GM21723 (cell line): ENCODE results near the gene REM2.
A peak's percentile ranks its signal among the peaks of the same experiment; 100 is the strongest.
"Not testable (repeated sequence)": the region's sequence is repeated elsewhere in the genome, so short reads cannot be mapped to it uniquely, and the experiment has no call there.

Experiments used
- ATAC-seq: cut with Tn5 transposase; IDR thresholded peaks from one replicate; pipeline ENCODE4 v1.9.1; 2021; ENCODE audit warnings: mild to moderate bottlenecking, moderate library complexity; ENCODE audit not compliant: unreplicated experiment

The REM2 gene

DNA sequence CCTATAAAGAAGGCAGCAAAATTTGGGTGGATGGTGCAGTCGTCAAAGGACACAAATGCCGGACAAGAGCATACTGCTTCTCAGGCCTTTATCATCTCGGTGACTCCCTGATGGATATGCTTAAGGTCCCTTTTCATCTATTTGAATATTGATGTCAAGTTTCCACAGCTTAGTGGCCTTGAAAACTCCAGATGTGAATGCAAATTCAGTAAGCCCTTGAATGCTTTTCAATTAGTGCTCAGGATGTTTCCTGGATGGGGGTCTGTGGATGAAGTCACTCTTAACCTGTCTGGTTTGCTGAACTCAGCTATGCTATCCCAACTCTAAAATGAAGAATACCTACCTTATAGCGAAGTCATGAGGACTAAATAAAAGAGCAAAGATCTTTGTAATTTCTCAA lies 10.7 kb downstream of the REM2 start:
- ATAC-seq: no peak

DNA sequence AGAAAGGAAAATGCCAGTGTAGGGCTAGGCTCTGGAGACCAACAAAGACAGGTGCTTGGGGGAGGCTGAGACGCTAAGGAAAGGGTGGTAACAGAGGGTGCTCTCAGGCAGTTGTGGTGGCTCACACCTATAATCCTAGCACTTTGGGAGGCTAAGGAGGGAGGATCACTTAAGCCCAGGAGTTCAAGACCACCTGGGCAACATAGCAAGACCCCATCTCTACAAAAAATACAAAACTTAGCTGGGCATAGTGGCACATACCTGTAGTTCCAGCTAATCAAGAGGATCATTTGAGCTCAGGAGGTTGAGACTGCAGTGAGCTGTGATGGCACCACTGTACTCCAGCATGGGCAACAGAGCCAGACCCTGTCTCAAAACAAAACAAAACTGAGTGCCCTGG lies 12.4 kb downstream of the REM2 start:
- no peak for ATAC-seq

DNA sequence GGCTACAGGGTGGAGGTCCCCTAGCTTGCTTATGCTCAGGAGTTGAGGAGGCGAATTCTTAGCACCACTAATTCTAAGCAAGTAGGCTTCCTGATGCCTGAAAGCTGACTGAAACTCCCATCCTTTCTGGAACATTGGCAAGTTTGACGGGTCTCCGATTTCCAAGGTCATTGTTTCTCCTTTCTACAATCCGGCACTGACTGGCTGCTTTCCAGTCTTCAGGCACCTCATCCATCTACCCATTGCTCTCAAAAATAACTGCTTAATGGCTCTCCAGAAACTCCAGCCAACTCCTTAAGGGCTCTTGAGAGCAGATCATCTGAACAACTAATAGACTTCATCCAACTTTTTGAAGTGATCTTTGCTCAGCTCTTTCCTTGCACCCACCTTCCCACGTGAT lies 13.3 kb downstream of the REM2 start:
- no peak for ATAC-seq

DNA sequence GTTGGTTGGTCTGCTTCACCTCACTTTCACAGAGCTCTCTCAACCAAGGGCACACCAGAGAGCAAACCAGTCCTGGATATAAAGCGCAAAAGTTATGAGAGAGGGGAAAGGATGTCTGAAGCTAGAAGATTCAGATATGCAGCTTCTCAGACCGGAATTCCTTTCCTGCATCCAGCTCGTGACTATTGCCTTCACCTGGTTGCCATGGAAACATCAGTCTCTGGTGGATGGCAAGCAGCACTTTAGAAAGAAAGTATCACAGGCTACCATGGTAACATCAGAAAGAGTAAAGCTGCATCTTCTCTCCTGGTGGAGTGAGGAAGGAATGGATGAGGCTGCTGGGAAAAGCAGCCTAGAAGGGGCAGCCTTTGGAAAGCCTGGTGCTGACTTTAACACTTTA lies 13.7 kb downstream of the REM2 start:
- ATAC-seq: no peak

DNA sequence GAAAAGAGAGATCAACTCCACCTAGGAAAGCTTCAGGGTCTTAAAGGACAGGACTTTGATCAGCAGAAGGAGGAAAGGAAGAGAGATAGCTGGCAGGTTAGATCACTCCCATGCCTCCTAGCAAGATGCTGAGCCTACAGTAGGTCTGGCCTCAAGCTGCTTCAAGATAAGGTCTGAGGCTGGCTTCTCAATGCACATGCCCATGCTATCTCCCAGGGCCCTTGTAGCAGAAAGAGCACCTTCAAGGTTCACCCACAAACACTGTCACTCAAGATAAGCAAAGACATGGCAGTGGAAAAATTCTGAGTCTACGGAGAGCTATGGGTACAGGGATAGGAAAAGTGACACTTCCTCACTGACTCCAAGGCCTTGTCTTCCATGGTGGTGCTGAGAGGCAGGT lies 14.3 kb downstream of the REM2 start:
- no peak for ATAC-seq

DNA sequence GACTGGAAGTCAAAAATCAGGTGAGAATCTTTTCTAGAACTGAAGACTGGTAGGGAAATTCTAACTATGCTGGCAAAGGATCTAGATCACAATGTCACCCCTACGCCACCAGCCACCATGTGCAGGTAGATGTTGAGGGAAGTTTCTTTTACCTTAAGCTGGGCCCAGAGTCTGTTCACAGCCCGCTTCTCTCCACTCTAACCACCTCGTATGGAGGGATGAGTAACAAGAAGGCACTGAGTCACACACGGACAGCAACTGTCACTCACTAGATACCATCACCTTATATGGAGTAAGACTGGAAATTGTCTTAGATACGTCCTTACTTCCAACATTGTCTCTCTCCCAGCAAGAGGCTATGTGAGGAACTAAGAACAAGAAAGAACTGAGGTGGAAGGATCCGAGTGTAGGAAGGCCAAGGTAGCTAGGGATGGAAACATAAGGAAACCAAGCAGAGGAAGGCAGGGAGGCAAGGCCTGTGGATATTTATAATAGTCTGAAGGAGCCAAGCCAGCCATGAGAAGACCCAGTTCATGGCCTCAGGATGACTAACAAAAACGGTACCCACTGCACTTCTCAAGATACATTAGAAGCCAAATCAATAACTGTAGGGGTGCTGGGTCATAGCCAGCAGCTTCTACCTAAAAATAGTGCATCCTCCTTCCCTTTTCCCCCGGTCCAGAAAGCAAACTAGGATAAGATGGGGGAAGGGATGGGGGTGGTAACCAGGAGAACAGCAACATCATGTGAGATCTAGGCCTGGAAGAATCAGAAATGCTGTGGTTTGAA lies 15.5 kb downstream of the REM2 start:
- ATAC-seq: no peak

DNA sequence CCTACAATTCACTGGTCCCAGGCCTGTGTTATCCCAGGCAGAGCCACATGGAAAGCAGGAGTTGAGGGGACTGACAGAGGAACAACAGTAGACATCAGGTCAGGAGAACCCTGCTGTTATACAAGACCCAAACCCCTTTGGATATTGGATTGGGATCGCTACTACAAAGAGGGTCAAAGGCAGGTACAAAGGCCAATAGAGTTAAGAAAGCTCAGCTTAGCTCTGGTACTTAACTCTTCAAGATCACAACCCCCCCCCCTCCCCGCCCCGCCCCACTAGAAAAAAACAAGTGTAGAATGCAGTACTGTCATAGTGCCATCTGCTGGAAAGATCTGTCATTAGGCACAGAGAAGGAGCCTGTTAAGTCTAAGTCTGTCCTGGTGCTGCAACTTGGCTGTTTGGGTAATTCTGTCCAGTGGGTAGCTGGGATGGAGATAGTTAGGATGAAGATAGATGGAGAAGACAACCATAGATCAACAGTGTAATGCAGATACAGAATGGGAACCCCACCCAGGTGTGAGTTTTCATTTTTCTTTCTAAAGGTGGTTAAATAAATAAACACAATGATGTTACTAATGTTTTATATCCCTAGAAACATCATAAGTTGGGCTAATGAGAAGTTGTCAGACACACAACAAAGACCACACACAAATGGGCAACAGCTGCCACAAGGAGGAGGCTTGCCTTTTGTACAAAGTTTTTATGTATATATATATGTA lies 17.2 kb downstream of the REM2 start:
- ATAC-seq: no peak

DNA sequence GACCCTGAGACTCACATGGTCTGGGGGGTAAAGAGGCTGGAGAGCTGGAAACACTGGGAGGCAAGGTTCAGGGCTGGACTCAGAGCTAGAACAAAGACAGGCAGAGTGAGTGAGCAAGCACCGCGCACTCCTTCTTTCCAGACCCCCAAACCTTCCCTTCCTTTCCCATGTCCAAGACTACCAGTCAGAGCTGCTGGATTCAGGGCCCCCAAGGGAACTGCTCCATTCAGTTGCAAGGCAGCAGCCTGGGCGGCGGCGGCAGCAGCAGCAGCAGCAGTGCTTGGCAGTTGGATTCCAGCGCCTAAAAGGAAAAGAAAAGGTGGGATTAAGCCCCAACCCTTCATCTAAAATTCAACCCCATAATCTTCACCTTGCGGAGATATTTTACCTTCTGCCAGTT lies 18.8 kb downstream of the REM2 start:
- no peak for ATAC-seq

DNA sequence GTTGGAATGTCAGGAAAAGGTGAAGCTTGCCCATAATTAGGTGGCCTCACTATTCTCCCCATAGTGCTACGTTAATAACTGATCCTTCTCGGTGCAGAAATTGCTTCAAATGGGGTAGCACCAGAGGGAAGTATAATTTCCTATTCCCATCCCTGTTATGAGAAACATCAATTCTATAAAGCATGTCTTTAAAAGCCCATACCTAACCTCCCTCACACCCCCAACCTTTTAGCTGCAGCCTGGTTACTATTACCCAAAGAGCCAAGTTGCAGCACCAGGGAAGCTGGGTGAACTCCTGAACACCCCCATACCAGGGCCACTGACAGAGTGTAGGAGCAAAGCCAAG lies 20.7 kb downstream of the REM2 start:
- no peak for ATAC-seq

DNA sequence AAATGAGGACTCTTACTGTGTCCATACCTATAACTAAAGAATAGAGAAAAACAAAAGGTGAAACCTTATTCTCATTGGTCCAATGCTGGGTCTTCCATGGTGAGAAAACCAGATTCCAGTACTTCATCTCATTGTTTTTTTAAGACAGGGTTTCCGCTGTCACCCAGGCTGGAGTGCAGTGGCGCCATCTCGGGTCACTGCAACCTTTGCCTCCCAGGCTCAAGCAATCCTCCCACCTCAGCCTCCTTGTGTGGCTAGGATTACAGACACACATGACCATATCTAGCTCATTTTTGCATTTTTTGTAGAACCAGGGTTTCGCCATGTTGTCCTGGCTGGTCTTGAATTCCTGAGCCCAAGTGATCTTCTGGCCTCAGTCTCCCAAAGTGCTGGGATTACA lies 22.6 kb downstream of the REM2 start:
- no peak for ATAC-seq

DNA sequence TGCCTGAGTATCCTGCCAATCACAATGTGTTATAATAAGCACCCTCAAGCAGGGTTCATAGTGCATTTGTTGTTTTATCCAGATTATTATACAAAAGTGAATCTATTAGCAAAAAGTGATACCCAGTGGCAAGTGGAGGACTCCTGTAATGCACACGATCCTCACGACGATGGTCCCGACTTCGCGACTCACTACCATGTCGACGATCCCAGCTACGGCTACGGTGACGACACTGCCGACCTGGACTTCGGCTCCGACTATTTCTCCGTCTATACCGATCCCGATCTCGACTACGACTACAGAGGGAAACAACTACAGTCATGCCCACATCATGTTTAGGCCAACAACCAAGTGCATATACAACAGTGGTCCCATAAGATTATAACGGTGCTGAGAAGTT lies 23.1 kb downstream of the REM2 start:
- ATAC-seq: no peak

DNA sequence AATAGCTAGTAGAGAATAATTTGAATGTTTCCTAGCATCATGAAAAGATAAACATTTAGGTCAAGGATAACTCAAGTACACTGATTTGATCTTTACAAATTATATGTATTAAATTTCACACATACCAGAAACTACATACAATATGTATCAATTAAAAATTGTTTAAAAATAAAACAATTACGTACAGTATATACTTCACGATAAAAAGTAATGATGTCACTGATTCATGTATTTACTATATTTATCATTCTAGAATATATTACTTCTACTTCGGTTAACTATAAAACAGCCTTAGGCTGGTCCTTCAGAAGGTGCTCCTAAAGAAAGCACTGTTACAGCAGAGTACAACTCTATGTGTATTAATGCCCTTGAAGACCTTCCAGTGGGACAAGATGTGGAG lies 24.4 kb downstream of the REM2 start:
- ATAC-seq: no peak

DNA sequence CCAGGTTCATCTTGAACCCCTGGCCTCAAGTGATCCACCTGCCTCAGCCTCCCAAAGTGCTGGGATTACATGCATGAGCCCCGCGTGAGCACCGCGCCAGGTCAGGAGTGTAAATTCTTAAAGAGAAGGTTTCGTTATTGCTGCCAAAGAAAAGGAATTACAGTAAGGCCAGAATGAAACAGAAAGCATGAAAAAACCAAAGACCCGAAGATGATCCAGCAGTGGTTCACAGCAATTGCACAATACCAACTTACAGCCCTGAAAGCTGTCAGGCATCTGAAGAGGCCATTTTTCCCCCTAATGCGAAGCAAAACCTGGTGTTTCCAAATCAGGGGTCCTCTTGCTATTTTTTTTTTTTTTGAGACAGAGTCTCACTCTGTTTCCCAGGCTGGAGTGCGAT lies 25.6 kb downstream of the REM2 start:
- no peak for ATAC-seq

DNA sequence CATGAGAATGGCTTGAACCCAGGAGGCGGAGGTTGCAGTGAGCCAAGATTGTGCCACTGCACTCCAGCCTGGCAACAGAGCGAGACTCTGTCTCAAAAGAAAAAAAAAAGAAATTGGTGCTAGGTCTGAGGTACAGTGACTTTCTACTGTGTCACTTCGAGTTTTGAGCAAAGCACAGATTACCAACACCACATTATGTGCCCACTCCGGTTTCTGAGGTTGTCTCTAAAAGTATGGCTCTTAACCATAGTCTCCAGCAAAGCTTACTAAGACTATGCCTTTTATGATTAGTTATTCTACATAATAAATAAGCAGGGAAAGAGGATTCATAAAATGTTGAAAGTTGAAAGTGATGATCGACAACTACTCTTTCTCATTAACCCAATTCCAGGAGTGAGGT lies 27.9 kb downstream of the REM2 start:
- no peak for ATAC-seq

DNA sequence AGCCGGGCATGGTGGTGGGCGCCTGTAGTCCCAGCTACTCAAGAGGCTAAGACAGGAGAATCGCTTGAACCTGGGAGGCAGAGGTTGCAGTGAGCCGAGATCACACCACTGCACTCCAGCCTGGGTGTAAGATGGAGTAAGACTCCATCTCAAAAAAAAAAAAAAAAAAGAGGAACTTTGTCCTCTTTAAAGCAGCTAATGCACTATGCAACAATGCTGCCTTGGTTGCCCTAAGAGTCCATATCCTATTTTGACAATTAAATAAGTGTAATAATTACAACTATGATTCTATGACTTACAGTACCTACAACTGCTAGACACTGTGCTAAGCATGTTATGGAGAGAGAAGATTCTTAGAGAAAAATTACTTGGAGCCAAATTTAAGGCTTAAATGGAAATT lies 31.8 kb downstream of the REM2 start:
- ATAC-seq: not testable (repeated sequence)

DNA sequence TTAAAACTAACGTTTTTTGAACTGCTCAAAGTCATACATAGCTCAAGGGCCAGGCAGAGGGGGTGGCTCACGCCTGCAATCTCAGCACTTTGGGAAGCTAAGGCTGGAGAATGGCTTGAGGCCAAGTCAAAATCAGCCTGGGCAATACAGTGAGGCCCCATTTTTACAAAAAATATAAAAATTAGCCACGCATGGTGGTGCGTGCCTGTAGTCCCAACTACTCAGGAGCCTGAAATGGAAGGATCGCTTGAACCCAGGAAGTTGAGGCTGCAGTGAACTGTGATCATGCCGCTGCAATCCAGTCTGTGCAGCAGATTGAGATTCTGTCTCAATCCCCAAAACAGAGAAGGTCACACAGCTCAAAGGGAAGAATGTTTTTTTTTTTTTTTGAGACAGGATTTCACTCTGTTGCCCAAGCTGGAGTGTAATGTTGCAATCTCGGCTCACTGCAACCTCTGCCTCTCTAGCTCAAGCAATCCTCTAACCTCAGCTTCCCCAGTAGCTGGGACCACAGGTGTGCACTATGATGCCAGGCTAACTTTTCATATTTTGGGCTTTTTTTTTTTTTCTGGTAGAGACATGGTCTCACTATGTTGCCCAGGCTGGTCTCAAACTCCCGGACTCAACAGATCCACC lies 33.0 kb downstream of the REM2 start:
- ATAC-seq: no peak

DNA sequence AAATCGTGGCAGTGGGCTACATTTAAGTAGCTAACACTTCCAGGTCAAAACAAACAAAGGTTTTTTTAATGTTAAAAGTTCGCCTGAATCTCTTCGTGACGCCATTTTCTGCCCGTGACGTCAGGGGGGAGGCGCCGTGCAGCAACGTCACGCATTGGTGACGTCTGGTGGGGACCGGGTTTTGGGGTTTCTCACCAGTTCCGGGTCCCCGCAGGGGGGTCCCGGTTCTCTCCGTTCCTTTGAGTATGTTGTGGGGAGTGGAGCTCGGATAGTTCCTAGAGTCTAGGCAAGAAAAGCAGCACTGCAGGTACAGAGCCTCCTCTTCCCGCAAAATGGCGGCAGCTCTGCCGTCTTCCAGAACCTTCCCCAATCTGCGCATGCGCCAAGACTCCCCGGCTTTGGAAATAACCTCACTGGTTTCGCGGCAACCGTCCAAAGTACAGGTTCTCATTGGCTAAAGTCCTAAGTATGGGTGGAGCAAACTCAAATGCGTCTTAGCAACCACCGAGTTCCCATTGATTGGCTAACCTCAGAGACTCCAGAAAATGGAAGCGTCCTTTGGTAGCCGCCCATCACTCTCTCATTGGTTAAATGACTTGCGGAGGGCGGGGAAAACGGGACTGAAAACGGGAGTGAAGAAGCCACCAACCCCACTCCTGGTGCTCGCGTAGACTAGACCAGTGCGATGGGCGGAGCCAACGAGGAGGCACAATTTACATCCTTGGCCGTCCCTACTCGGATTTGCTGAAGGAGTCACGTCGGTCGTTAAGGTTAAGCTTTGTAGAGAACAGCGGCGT lies 36.0 kb downstream of the REM2 start, which contains the start of gene RBM23:
Gene RBM23, minus strand, starts transcription at position 346 of the 797 bp plus-strand sequence.
- peak; percentile 92 for ATAC-seq

DNA sequence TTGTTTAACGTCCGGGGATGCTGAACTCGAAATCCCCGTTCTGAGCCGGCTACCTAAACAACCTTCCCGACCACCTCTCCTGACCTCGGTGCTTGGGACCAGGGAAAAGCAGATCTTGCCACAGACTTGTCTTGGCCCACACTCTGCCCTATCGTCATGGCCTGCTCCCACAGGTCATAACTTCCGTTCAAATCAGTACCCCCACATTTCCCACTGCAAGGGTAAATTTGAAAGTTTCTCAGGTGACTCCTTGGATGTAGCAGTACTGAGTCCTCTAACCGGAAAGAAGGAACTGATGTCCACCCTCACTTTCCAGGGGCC lies 36.5 kb downstream of the REM2 start:
- peak; percentile 13 for ATAC-seq

DNA sequence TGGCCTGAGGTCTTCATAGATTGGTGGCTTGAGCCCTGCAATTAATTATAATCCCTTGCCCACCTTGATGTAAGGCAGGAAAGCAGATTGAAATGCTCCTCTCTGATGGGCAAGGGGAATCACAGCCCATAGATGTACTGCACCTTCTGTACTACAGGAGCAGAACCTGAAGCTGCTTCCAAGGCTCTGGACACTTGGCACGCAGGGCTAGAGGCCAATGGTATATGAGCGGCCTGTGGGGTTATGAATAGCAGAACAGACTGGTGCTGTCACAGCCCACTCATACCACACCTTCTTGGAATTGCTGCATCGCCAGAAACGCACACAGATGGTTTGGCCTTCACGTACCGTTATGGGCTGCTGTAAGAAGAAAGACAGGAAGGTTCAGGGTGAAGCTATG lies 37.7 kb downstream of the REM2 start:
- no peak for ATAC-seq

DNA sequence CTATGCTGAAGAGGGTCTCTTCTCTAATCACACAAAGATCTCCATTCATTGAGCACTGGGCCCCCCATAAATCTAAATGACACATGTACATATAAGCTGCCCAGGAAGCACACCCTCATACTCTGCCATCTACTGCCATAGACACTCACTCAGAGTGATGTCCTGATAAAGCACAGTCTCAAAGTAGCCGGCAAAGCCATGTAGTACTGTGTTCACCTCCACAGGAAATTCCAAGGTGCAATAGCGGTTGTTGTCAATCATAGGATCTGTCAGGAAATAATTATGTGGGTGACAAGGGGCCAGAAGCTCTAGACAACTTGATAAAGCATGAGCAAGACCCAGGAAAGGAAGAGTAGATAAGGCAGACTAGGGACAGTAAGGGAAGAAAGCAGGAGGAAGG lies 39.3 kb downstream of the REM2 start:
- ATAC-seq: no peak

DNA sequence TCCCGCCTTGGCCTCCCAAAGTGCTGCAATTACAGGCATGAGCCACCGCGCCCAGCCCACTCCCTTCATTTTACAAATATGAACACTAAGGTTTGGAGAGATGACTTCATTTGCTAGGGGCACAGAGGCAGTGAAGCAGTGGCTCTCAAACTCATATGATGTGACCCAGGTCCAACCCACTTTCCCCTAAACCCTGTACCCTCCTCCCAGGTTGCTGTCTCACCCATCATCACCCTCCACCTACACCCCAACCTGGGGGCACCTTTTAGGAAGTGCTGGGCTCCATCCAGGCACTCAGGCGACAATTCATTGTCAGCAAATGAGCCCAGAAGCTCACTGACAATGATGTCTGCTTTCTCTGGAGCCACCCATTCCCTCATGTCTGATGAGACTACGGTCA lies 40.7 kb downstream of the REM2 start:
- ATAC-seq: no peak

DNA sequence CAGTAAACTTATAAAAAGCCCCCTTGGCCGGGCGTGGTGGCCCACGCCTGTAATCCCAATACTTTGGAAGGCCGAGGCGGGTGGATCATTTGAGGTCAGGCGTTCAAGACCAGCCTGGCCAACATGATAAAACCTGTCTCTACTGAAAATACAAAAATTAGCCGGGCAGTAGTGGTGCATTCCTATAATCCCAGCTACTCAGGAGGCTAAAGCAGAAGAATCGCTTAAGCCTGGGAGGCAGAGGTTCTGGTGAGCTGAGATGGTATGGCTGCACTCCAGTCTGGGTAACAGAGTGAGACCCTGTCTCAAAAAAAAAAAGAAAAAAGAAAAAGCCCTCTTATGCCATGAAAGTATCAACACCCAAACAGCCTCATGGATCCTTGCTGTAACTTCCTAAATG lies 42.5 kb downstream of the REM2 start:
- ATAC-seq: no peak
